Esophagus squamous epithelium (tissue), 5 donors: ENCODE data around the gene SLC5A4. TPM values are rescaled to one million over a fixed set of nuclear protein-coding genes. Genes with fewer than 3 reads are reported as not detected.
"Not testable (repeated sequence)": the region's sequence is repeated elsewhere in the genome, so short reads cannot be mapped to it uniquely, and the experiment has no call there.

ENCODE experiments used
- DNase-seq: peaks from one replicate; lab custom pipeline; 2025; lab: John Stamatoyannopoulos, UW
- H3K27ac ChIP-seq, 4 donors: fragments of 200-600 bp; sonication (generic); one replicate each; pipeline ENCODE4 v1.5.1; 2016 to 2019; ENCODE audit warnings: mild to moderate bottlenecking in 1 of 4
- H3K27me3 ChIP-seq, 4 donors: fragments of 200-600 bp; sonication (generic); 1 replicate in 3 of 4; 2 replicates in 1 of 4; pipeline versions ENCODE4 v1.5.1 to v1.6.0; 2017 to 2021; ENCODE audit warnings: antibody characterized with exemption in 1 of 4
- H3K36me3 ChIP-seq, 3 donors: fragments of 200-600 bp; sonication (generic); one replicate each; pipeline ENCODE4 v1.5.1; 2016 to 2019
- H3K4me1 ChIP-seq, 3 donors: fragments of 200-600 bp; sonication (generic); one replicate each; pipeline ENCODE4 v1.5.1; 2017 to 2019
- H3K4me3 ChIP-seq, 4 donors: fragments of 200-600 bp; sonication (generic); 1 replicate in 3 of 4; 2 replicates in 1 of 4; pipeline ENCODE4 v1.5.1; 2016 to 2019; ENCODE audit warnings: mild to moderate bottlenecking in 2 of 4, moderate library complexity in 1 of 4
- H3K9me3 ChIP-seq, 3 donors: fragments of 200-600 bp; sonication (generic); one replicate each; pipeline ENCODE4 v1.5.1; 2016 to 2019
- POLR2A ChIP-seq, 4 donors: fragments of 450-650 bp; IDR thresholded peaks; one replicate each; pipeline ENCODE4 v1.6.1; 2017; ENCODE audit warnings: antibody characterized with exemption in 4 of 4, mild to moderate bottlenecking in 4 of 4, moderate library complexity in 3 of 4
- WGBS, 2 donors: methylation state at CpG; one replicate each; pipeline ENCODE4 v1.1.5; 2018; 5-methylcytosine and 5-hydroxymethylcytosine counted together
- intact Hi-C: fragments of 100-400 bp; cut with DNase I; formaldehyde crosslinking; loops from one replicate; pipeline ENCODE4 v1.15.0; 2022
- total RNA-seq, 4 donors: library from RNA; depleted of rRNA; stranded (reverse); fragments of >200 nt; gene quantifications; one replicate each; pipeline ENCODE4 v1.1.0, GENCODE V29; 2016
- TF ChIP-seq, protein P1 (sequence below), 6 experiments: fragments of 450-650 bp in 4 of 6; fragments of 200-600 bp in 2 of 6; sonication (generic) in 2 of 6; IDR thresholded peaks; one replicate each; pipeline ENCODE4 v1.5.1; 2016 to 2019; ENCODE audit warnings: antibody characterized with exemption in 6 of 6, mild to moderate bottlenecking in 4 of 6, moderate library complexity in 4 of 6
- donor health status: DM: yes; HTN: yes; CAD: no.

Gene SLC5A4
- total RNA-seq, 4 donors from 2014 or later = 0.23 to 0.40 (median 0.38) TPM; not detected in 1

DNA sequence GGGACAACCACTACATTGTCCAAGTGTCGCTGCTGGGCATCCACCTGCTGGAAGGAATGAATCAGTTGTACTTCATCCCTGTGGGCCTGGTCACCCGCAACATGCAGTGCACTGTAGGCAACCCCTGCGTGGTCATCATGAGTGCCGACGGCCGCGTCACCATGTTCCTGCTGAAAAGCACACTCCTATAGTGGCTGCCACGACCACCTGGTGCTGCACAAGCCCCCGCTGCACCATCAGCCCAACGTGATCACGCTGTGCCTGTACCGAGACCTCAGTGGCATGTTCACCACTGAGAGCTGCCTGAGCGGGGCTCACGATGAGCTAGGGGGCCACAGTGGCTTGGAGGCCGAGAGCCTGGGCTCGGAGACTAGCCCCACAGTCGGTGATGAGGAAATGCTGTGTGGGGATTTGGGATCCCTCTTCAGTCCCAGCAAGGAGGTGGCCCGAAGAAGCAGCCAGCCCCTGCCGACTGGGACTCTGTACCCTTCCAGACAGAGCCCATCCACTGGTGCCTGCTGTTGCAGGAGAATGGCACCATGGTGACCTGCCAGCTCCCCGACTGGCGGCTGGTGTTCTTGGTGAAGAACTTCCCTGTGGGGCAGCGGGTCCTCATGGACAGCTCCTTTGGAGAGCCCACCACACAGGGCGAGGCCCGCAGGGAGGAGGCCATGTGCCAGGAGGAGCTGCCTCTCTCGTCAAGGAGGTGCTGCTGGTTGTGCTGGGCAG, 15.7 kb upstream of the SLC5A4 start:
- Histone ChIP-seq H3K27ac (no peak overlapping the region), H3K36me3 (no peaks in the 10 kb centered on the region), H3K27me3 (no peaks in the 10 kb centered on the region), H3K4me3 (no peak overlapping the region), H3K9me3 (no peaks in the 10 kb centered on the region), H3K4me1 (peaks cover 0 to 3% (median 0%) of the 10 kb centered on the region in 3 donors)
- TF ChIP-seq, protein P1, sequence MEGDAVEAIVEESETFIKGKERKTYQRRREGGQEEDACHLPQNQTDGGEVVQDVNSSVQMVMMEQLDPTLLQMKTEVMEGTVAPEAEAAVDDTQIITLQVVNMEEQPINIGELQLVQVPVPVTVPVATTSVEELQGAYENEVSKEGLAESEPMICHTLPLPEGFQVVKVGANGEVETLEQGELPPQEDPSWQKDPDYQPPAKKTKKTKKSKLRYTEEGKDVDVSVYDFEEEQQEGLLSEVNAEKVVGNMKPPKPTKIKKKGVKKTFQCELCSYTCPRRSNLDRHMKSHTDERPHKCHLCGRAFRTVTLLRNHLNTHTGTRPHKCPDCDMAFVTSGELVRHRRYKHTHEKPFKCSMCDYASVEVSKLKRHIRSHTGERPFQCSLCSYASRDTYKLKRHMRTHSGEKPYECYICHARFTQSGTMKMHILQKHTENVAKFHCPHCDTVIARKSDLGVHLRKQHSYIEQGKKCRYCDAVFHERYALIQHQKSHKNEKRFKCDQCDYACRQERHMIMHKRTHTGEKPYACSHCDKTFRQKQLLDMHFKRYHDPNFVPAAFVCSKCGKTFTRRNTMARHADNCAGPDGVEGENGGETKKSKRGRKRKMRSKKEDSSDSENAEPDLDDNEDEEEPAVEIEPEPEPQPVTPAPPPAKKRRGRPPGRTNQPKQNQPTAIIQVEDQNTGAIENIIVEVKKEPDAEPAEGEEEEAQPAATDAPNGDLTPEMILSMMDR (IDR thresholded peaks at IDR 0.05) = no peak
- TF ChIP-seq POLR2A (IDR thresholded peaks at IDR 0.05) = no peak
- intact Hi-C loops = no loop called here
- no peak for DNase-seq
- WGBS, 2 donors = 88 to 92% methylated on average over 3 to 15 of the region's 25 CpGs

DNA sequence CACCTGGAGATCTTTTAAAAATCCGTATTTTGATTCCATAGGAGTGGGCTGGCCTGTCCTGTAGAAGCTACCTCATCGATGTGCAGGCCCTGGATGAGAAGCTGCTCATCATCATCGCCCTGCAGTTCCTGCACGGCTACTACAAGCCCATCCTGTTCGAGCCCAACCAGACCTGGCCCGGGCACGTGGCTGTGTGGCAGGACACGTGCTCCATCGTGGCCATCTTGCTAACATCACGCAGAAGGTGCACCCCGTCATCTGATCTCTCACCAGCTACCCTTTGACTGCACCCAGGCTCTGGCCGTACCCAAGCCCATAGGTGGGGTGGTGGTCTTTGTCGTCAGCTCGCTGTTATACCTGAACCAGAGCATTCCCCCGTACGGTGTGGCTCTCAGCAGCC, 14.2 kb upstream of the SLC5A4 start:
- no peak for DNase-seq
- H3K36me3 ChIP-seq = no peaks in the 10 kb centered on the region
- no peak overlapping the region for H3K27ac ChIP-seq
- H3K4me3 ChIP-seq = no peak overlapping the region
- H3K4me1 ChIP-seq = peaks cover 0 to 7% (median 0%) of the 10 kb centered on the region in 3 donors
- 85 to 88% methylated on average over 11 to 13 of the region's 16 CpGs for WGBS, 2 donors
- H3K27me3 ChIP-seq = no peaks in the 10 kb centered on the region
- TF ChIP-seq, protein P1 (IDR thresholded peaks at IDR 0.05) = no peak
- TF ChIP-seq POLR2A (IDR thresholded peaks at IDR 0.05) = no peak
- intact Hi-C loops = loop anchor here (10.0 kb wide), 1 partner anchor 295 kb away; no protein-coding TSS in a partner anchor
- no peaks in the 10 kb centered on the region for H3K9me3 ChIP-seq

DNA sequence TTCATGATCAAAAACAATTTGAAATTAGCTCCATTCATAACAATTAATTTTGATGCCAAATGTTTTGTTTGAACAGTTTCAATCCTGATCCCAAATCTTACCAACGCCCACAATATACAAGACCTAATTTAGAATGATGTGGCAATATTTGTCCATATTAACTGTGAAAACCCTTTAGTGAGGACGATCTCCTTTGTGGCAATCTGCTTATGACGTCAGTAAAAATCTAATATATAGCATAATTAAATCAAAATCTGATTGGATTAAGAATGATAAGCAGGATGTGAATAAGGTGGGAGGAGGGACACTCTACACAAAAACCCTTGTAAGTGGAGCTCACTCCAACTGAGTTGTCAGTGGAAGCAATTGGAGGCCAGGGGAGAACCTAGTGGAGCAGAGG, 11.9 kb upstream of the SLC5A4 start:
- Histone ChIP-seq H3K36me3 (no peaks in the 10 kb centered on the region), H3K27me3 (no peaks in the 10 kb centered on the region), H3K9me3 (no peaks in the 10 kb centered on the region), H3K4me1 (peaks cover 0 to 7% (median 0%) of the 10 kb centered on the region in 3 donors), H3K4me3 (no peak overlapping the region), H3K27ac (no peak overlapping the region)
- 53 to 70% methylated on average over 3 of the region's 3 CpGs for WGBS, 2 donors
- intact Hi-C loops = loop anchor here (10.0 kb wide), 1 partner anchor 292 kb away; no protein-coding TSS in a partner anchor
- TF ChIP-seq POLR2A (IDR thresholded peaks at IDR 0.05) = no peak
- TF ChIP-seq, protein P1 (IDR thresholded peaks at IDR 0.05) = no peak
- DNase-seq = no peak

DNA sequence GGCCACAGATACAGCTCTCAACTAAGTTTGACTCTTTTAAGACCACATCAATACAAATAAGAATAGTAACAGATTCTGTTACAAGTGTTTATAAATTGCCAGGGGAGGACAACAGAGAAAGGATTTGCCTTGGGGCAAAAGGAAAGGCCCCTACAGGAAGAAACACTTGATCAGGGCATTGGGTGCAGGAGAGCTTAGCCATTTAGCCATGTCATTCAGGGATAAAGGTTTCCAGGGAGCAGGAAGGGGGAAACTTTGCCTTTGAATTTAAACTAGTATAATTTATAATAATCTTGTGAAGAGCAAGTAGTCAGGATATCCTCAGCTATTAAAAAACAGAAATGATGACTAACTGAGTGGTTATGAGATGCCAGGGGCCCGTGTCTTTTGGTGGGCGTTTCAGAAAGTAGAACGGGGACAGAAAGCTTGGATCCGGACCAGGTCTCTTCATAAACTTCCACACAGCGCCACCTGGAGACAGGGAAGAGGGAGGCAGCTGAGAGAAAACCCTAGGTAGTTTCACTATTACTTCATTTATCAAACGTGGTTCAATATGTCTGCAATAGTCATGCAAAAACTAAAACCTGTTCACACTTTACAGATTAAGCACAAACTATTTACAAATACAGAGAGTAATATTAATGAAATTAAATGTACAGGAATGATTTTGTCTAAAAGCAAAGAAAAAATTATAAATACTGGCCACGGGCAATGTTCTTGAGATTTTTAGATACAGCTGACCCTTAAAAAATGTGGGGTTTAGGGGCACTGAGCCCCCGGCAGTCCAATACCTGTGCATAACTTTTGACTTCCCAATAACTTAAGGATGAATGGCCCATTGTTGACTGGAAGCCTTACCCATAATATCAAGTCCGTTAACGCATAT, 11.0 kb upstream of the SLC5A4 start:
- no peak overlapping the region for H3K4me3 ChIP-seq
- 28 to 31% methylated on average over 10 of the region's 10 CpGs for WGBS, 2 donors
- peaks cover 0 to 2% (median 0%) of the 10 kb centered on the region in 4 donors for H3K27me3 ChIP-seq
- TF ChIP-seq, protein P1 (IDR thresholded peaks at IDR 0.05) = peak; percentile 58 to 77 (median 70)
- TF ChIP-seq POLR2A (IDR thresholded peaks at IDR 0.05) = no peak
- peaks cover 0 to 7% (median 0%) of the 10 kb centered on the region in 3 donors for H3K4me1 ChIP-seq
- intact Hi-C loops = loop anchor here (10.0 kb wide), 1 partner anchor 291 kb away; no protein-coding TSS in a partner anchor
- H3K27ac ChIP-seq = no peak overlapping the region
- no peak for DNase-seq
- no peaks in the 10 kb centered on the region for H3K36me3 ChIP-seq
- H3K9me3 ChIP-seq = no peaks in the 10 kb centered on the region

DNA sequence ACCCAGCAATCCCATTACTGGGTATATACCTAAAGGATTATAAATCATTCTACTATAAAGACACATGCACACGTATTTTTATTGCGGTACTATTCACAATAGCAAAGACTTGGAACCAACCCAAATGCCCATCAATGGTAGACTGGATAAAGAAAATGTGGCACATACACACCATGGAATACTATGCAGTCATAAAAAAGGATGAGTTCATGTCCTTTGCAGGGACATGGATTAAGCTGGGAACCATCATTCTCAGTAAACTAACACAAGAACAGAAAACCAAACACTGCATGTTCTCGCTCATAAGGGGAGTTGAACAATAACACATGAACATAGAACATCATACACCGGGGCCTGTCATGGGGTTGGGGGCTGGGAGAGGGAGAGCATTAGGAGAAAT, 8.5 kb upstream of the SLC5A4 start:
- not testable (repeated sequence) for H3K36me3 ChIP-seq, H3K4me1 ChIP-seq, H3K4me3 ChIP-seq, H3K9me3 ChIP-seq, DNase-seq, H3K27ac ChIP-seq
- intact Hi-C loops = loop anchor here (10.0 kb wide), 1 partner anchor 289 kb away; no protein-coding TSS in a partner anchor
- 82 to 86% methylated on average over 4 of the region's 4 CpGs for WGBS, 2 donors
- peaks cover 0 to 17% (median 0%) of the 10 kb centered on the region in 4 donors for H3K27me3 ChIP-seq
